Keratinocyte (primary cell): Measurements from ENCODE around the gene RBM44. TPM values are rescaled to one million over a fixed set of nuclear protein-coding genes. Genes with fewer than 3 reads are reported as not detected.

Source experiments
- DNase-seq: peaks from one replicate; pipeline ENCODE4 v3.0.0-alpha.2; 2011; ENCODE audit warnings: low read depth, missing footprints, low spot score
- FAIRE-seq: peaks from 2 replicates; lab custom pipeline; 2011; peaks lifted over from hg19 to GRCh38; lab: Jason Lieb, UNC
- H2AFZ ChIP-seq: 2 replicates; pipeline ENCODE4 v1.6.0; 2012; ENCODE audit warnings: low read length, control low read depth, inconsistent platforms; ENCODE audit not compliant: control insufficient read depth
- H3K27ac ChIP-seq: 2 replicates; pipeline ENCODE4 v1.5.1; 2011; ENCODE audit warnings: low read length; ENCODE audit not compliant: control insufficient read depth, insufficient read depth
- H3K27me3 ChIP-seq: 3 replicates; pipeline ENCODE4 v1.6.0; 2011; ENCODE audit warnings: low read length; ENCODE audit not compliant: control insufficient read depth, insufficient read depth; ENCODE audit errors: extremely low read depth
- H3K36me3 ChIP-seq, 2 experiments: 2 replicates in 1 of 2; 3 replicates in 1 of 2; pipeline ENCODE4 v1.5.1; 2011; ENCODE audit warnings: low read length in 2 of 2, mild to moderate bottlenecking in 1 of 2; ENCODE audit not compliant: control insufficient read depth in 2 of 2, insufficient read depth in 2 of 2; ENCODE audit errors: extremely low read depth in 1 of 2
- H3K4me1 ChIP-seq: 3 replicates; pipeline ENCODE4 v1.5.1; 2011; ENCODE audit warnings: low read length; ENCODE audit not compliant: control insufficient read depth, insufficient read depth; ENCODE audit errors: extremely low read depth
- H3K4me2 ChIP-seq: 3 replicates; pipeline ENCODE4 v1.6.0; 2011; ENCODE audit warnings: low read depth, low read length; ENCODE audit not compliant: control insufficient read depth, insufficient read depth; ENCODE audit errors: extremely low read depth
- H3K4me3 ChIP-seq, 3 experiments: fragments of 200-600 bp in 1 of 3; sonication (generic) in 1 of 3; 2 replicates in 2 of 3; 3 replicates in 1 of 3; pipeline ENCODE4 v1.5.1; 2011 to 2016; ENCODE audit warnings: low read length in 3 of 3, mild to moderate bottlenecking in 3 of 3, control low read depth in 2 of 3, inconsistent platforms in 1 of 3, low read depth in 1 of 3, mixed read lengths in 1 of 3, mixed run types in 1 of 3, moderate library complexity in 1 of 3; ENCODE audit not compliant: control insufficient read depth in 2 of 3, insufficient read depth in 2 of 3; ENCODE audit errors: extremely low read depth in 1 of 3
- H3K79me2 ChIP-seq: 2 replicates; pipeline ENCODE4 v1.6.0; 2012; ENCODE audit warnings: low read length; ENCODE audit not compliant: control insufficient read depth, insufficient read depth
- H3K9ac ChIP-seq: 3 replicates; pipeline ENCODE4 v1.6.0; 2011; ENCODE audit warnings: low read length; ENCODE audit not compliant: control insufficient read depth, insufficient read depth; ENCODE audit errors: extremely low read depth
- H3K9me1 ChIP-seq: 3 replicates; pipeline ENCODE4 v1.6.0; 2011; ENCODE audit warnings: low read length; ENCODE audit not compliant: control insufficient read depth, insufficient read depth; ENCODE audit errors: extremely low read depth
- H3K9me3 ChIP-seq: 2 replicates; pipeline ENCODE4 v1.5.1; 2012; ENCODE audit warnings: low read depth, low read length; ENCODE audit not compliant: control insufficient read depth
- H4K20me1 ChIP-seq: 3 replicates; pipeline ENCODE4 v1.6.0; 2011; ENCODE audit warnings: low read length; ENCODE audit not compliant: control insufficient read depth, insufficient read depth; ENCODE audit errors: extremely low read depth
- EZH2 ChIP-seq: IDR thresholded peaks from one replicate; pipeline ENCODE4 v1.6.1; 2012; ENCODE audit warnings: inconsistent platforms, mild to moderate bottlenecking, low read length, moderate library complexity
- dilution Hi-C: fragments of 300-500 bp; cut with MboI; formaldehyde crosslinking; loops from one replicate; pipeline ENCODE4 v1.7.0; 2020; ENCODE audit warnings: low sequenced_read_pairs; ENCODE audit not compliant: extremely low pct_ligation_motif_present
- polyA plus RNA-seq, 5 experiments: library from polyadenylated mRNA; depleted of rRNA in 3 of 5; stranded (reverse) in 3 of 5; stranded (forward) in 1 of 5; unstranded in 1 of 5; fragments of >200 nt; gene quantifications; 1 replicate in 1 of 5; 2 replicates in 3 of 5; 3 replicates in 1 of 5; pipeline versions ENCODE4 v1.2.1 to v1.2.3, GENCODE V29; 2011 to 2012; ENCODE audit warnings: missing spikeins in 2 of 5, low read depth in 1 of 5, low replicate concordance in 1 of 5
- TF ChIP-seq, protein P1 (sequence below), 3 experiments: IDR thresholded peaks in 1 of 3; conservative IDR thresholded peaks in 1 of 3; optimal IDR thresholded peaks in 1 of 3; 2 replicates in 2 of 3; 3 replicates in 1 of 3; pipeline versions ENCODE3 to v1.5.1; 2011; ENCODE audit warnings: low read length in 3 of 3, mild to moderate bottlenecking in 3 of 3, moderate library complexity in 2 of 3, control low read depth in 1 of 3, inconsistent platforms in 1 of 3; ENCODE audit not compliant: insufficient read depth in 2 of 3; ENCODE audit errors: extremely low read depth in 1 of 3

Gene RBM44
- polyA plus RNA-seq, 1 donor (not counting 4 experiments of a cell fraction or from before 2014, with no cell fraction given) = 0.14 TPM

DNA sequence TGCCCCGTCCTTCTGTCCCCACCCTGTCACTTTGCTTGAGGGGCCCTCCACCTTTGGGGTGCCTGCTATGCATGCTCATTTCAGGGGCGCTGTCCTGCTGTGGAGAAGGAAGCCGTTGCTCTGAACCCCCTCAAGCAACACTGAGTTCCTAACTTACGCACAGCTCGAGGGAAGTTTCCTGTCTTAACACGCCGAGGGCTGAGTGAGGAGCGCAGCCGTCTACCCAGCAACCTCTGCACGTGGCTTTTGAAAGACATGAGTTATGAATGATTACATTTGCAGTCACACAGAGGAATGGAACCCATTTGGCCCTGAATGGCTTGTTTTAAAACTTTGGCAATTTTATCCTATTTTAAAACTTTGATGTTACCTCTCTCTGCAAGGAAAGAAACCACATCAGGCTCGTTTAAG is 74.8 kb downstream of the RBM44 start:
- TF ChIP-seq, protein P1, sequence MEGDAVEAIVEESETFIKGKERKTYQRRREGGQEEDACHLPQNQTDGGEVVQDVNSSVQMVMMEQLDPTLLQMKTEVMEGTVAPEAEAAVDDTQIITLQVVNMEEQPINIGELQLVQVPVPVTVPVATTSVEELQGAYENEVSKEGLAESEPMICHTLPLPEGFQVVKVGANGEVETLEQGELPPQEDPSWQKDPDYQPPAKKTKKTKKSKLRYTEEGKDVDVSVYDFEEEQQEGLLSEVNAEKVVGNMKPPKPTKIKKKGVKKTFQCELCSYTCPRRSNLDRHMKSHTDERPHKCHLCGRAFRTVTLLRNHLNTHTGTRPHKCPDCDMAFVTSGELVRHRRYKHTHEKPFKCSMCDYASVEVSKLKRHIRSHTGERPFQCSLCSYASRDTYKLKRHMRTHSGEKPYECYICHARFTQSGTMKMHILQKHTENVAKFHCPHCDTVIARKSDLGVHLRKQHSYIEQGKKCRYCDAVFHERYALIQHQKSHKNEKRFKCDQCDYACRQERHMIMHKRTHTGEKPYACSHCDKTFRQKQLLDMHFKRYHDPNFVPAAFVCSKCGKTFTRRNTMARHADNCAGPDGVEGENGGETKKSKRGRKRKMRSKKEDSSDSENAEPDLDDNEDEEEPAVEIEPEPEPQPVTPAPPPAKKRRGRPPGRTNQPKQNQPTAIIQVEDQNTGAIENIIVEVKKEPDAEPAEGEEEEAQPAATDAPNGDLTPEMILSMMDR (optimal IDR thresholded peaks at IDR 0.05 in 1 of 3, IDR thresholded peaks at IDR 0.05 in 1 of 3, conservative IDR thresholded peaks at IDR 0.05 in 1 of 3; ENCODE audit: extremely low read depth in 1 of 3, insufficient read depth in 2 of 3, low read length in 3 of 3) = no peak
- no peak for TF ChIP-seq EZH2
- Histone ChIP-seq H3K4me2 (peak overlapping the region; percentile 43), H3K4me1 (peaks cover 30% of the 10 kb centered on the region)

DNA sequence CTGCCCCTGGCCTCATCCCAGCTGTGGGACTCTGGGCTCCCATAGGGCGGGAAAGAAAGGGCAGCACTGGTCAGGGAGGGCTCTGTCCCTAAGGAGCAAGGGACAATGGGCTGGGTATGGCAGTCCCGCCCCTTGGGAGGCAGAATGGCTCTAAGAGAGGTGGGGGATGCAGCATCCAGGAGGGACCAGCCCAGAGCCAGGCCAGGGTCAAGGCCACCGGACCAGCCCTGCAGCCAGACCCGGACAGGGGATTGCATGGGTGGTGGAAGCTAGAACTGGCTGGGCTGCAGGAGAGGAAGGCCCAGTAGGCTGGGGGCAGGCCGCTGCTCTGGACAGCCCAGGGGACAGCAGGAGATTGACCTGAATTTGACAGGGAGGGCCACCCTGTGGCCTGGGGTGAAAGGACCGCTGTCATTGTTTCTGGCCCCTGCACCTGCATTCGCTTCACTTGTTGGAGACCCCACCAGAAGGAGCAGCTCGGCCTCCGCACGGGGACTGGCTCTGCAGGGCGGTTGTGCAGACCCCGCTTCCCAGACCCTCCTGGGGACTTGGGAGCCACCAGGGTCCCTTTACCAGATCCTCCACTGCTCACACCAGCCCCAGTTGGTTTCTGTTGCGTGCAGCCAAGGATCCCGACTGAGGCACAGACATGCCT is 75.4 kb downstream of the RBM44 start:
- FAIRE-seq (no peak), DNase-seq (no peak)
- Histone ChIP-seq H3K9me1 (peaks cover 4% of the 10 kb centered on the region), H3K4me3 (no peak overlapping the region), H3K4me1 (peaks cover 36% of the 10 kb centered on the region), H4K20me1 (no peaks in the 10 kb centered on the region), H3K27ac (peak overlapping the region; percentile 60), H3K79me2 (no peaks in the 10 kb centered on the region), H3K4me2 (peak overlapping the region; percentile 43), H3K27me3 (no peaks in the 10 kb centered on the region), H2AFZ (no peak overlapping the region), H3K9ac (peak overlapping the region; percentile 29), H3K9me3 (no peaks in the 10 kb centered on the region), H3K36me3 (no peaks in the 10 kb centered on the region)
- dilution Hi-C loops = no loop called here
- TF ChIP-seq EZH2 = no peak
- TF ChIP-seq, protein P1 (optimal IDR thresholded peaks at IDR 0.05 in 1 of 3, IDR thresholded peaks at IDR 0.05 in 1 of 3, conservative IDR thresholded peaks at IDR 0.05 in 1 of 3; ENCODE audit: extremely low read depth in 1 of 3, insufficient read depth in 2 of 3, low read length in 3 of 3) = no peak

More for the DNA sequence above, 74.8 kb downstream of the RBM44 start:
- H3K27me3 ChIP-seq = no peaks in the 10 kb centered on the region
- H2AFZ ChIP-seq = no peak overlapping the region
- H4K20me1 ChIP-seq = no peaks in the 10 kb centered on the region
- no peak overlapping the region for H3K4me3 ChIP-seq
- no peaks in the 10 kb centered on the region for H3K9me3 ChIP-seq
- peak overlapping the region; percentile 29 for H3K9ac ChIP-seq
- no peaks in the 10 kb centered on the region for H3K79me2 ChIP-seq
- no peak for DNase-seq
- peak overlapping the region; percentile 60 for H3K27ac ChIP-seq
- peaks cover 4% of the 10 kb centered on the region for H3K9me1 ChIP-seq
- H3K36me3 ChIP-seq = no peaks in the 10 kb centered on the region
- dilution Hi-C loops = no loop called here
- peak; percentile 99 for FAIRE-seq
